Fibroblast of the aortic adventitia (primary cell): ENCODE measurements around the gene COLQ. TPM values are rescaled to one million over a fixed set of nuclear protein-coding genes. Genes with fewer than 3 reads are reported as not detected.

Experiments used
- DNase-seq: peaks from one replicate; pipeline ENCODE4 v3.0.0-alpha.2; 2010; ENCODE audit warnings: low read depth
- H3K4me3 ChIP-seq: 2 replicates; pipeline ENCODE4 v1.5.1; 2011; ENCODE audit warnings: low read depth, mild to moderate bottlenecking, control low read depth, low read length, moderate library complexity
- CTCF ChIP-seq: IDR thresholded peaks from 2 replicates; pipeline ENCODE4 v1.5.1; 2011; ENCODE audit warnings: mild to moderate bottlenecking, low read length, control low read depth, inconsistent platforms; ENCODE audit not compliant: insufficient read depth
- total RNA-seq: library from RNA; depleted of rRNA; stranded (reverse); fragments of >200 nt; gene quantifications from 2 replicates; pipeline ENCODE4 v1.2.3, GENCODE V29; 2012; ENCODE audit warnings: low replicate concordance

Gene COLQ
- total RNA-seq, 1 donor = 1.8 TPM

- TF ChIP-seq CTCF = no peak
- no peak overlapping the region for H3K4me3 ChIP-seq
- no peak for DNase-seq
Measured at GRCh38 chr3:15475161-15475560, 46.3 kb downstream of the COLQ start.

DNA sequence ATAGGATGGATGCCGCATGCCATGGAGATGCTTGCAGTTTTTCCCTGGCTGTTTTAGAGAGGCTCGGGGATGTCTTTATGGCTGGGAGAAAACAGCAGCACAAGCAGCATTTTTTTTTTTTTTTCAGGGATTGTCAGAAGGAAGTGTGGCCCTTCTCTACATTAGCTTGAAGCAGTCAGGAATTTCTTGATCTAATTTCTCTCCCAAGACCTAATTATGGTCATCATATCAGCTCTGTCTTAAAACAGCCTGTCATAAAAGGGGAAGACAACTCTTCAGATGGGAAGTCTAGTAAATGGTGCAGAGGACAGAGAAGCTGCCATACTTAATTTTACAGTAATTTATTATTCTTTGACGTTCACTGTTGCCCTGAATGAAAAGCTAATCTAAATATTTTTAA, 49.6 kb downstream of the COLQ start:
- TF ChIP-seq CTCF = no peak
- no peak for DNase-seq
- H3K4me3 ChIP-seq = no peak overlapping the region

- no peak overlapping the region for H3K4me3 ChIP-seq
- no peak for DNase-seq
- no peak for TF ChIP-seq CTCF
Measured at GRCh38 chr3:15470849-15471248, 50.7 kb downstream of the COLQ start.

DNA sequence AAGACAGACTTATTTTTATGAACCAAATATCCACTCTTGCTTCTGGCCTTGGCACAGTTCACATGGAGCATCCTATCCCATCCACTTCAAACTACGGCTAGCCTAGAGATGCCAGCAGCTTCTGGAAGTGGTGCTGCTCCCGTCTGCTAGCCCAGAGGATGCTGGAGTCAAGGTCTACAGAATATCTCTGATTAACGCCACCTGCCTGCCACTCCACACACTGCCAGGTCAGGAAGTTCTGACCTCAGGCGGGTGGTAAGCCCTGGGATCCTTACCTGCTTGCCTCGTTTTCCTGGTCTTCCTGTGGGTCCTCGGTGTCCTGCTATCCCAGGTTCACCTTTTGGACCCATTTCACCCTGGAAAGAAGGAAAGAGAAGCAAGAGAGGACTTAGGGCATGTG, 51.2 kb downstream of the COLQ start:
- H3K4me3 ChIP-seq = no peak overlapping the region
- TF ChIP-seq CTCF = no peak
- no peak for DNase-seq

DNA sequence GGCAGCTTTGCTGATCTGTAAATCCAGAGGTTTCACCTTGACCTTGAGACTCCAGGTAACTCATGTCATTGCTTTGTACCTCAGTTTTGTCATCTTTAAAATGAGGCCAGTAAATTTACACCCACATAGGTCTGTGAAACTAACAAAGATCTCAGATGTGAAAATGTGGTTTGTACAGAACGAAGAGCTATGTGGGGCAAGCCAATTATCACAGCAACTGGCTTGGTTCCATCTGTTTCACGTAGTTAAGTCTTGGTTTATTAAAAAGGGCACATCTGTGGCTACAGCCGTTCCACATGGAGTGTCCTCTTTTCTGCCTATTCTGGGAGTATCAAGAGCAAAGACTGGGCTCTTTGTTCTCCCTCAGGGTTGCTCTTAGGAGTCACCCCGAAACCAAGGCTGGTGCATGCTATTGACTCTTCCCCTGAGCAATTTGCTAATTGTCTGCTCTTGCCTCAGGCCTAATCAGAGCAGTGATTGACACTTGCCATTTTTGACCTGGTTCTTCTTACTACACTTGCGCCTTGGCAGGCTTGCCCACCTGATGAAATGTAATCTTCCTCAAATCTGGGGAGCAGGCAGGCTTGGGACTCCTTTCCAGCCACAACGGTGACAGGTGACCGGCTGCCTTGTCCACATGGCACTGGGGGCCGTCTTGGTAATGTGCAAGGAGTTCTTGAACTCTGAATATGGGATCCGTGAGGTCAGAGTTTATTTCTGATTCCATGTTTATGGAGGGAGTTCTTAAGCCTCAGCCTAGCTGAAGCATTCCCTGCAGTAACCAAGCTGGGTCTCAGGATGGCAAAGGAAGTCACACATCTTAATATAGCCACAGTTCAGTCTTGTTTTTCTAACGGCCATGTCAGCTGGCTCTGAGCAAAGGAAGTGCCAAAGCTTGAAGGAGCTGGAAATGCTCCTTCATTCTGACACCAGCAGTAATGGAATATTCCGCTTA, 54.0 kb downstream of the COLQ start:
- DNase-seq = no peak
- H3K4me3 ChIP-seq = no peak overlapping the region
- TF ChIP-seq CTCF = no peak

DNA sequence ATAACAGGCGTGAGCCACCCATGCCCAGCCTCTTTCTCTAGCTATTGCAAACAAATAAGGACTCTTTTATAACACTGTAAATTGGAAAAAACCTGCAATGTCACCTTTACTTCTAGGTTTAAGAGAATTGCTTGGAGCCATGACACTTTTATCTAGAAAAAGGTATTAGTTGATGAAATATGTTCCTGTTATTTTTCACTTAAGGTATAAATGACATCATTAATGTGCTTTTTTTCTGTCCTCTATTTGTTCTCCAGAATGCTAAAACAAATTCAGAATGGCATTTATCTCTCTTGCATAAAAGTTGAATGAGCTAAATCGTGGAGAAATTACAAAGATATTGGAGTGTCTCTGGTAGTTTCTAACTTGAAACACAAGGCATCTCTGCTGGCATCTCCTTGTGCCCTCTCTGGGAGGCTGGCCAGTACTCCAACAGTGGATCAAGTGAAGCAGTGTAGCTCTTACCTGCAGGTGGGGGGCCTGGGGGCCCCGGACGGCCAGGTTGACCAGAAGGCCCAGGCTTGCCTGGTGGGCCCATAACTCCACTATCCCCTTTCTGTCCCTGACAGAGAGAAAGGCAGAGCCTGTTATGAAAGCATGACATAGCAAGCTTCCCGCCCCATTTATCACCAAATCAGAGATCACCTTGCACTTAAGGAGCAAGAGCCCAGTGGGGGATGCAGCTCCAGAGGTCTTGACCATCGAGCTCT, 55.5 kb downstream of the COLQ start:
- TF ChIP-seq CTCF = no peak
- no peak overlapping the region for H3K4me3 ChIP-seq
- no peak for DNase-seq
